ENCODE data around the gene TK2.
"Not testable (repeated sequence)": the region's sequence is repeated elsewhere in the genome, so short reads cannot be mapped to it uniquely, and the experiment has no call there.

Gene TK2

GRCh38 chr16:66517586-66518263 lies 32.2 kb downstream of the TK2 start:
- DNase-seq, result no peak

- DNase-seq, result peak; percentile 62 to 66
Observed at GRCh38 chr16:66516808-66517585, 32.9 kb downstream of the TK2 start.

- DNase-seq, result no peak
Observed at GRCh38 chr16:66516509-66516807, 33.5 kb downstream of the TK2 start.

- DNase-seq, result no peak
Observed at GRCh38 chr16:66515596-66516508, 34.1 kb downstream of the TK2 start.

- DNase-seq, result not testable (repeated sequence)
Observed at GRCh38 chr16:66514980-66515595, 34.8 kb downstream of the TK2 start.

GRCh38 chr16:66514391-66514790 lies 35.5 kb downstream of the TK2 start:
- DNase-seq, result not testable (repeated sequence)

GRCh38 chr16:66513111-66513723 lies 36.7 kb downstream of the TK2 start:
- DNase-seq, result no peak

- DNase-seq, result no peak
Observed at GRCh38 chr16:66512272-66513110, 37.4 kb downstream of the TK2 start.

- DNase-seq, result no peak
Observed at GRCh38 chr16:66511602-66512271, 38.2 kb downstream of the TK2 start.

GRCh38 chr16:66510711-66511601 lies 39.0 kb downstream of the TK2 start:
- DNase-seq, result no peak

GRCh38 chr16:66510298-66510697 lies 39.6 kb downstream of the TK2 start:
- DNase-seq, result no peak

GRCh38 chr16:66509576-66509975 lies 40.3 kb downstream of the TK2 start:
- no peak for DNase-seq

- no peak for DNase-seq
Observed at GRCh38 chr16:66508914-66509496, 40.9 kb downstream of the TK2 start.

GRCh38 chr16:66508248-66508913 lies 41.5 kb downstream of the TK2 start:
- no peak for DNase-seq

GRCh38 chr16:66507731-66508239 lies 42.1 kb downstream of the TK2 start:
- no peak for DNase-seq

GRCh38 chr16:66503612-66504011 lies 46.3 kb downstream of the TK2 start:
- no peak for DNase-seq

GRCh38 chr16:66503030-66503429 lies 46.9 kb downstream of the TK2 start:
- DNase-seq, result no peak

- no peak for DNase-seq
Observed at GRCh38 chr16:66502020-66502913, 47.7 kb downstream of the TK2 start.
